ENCODE data around the gene PRKCD.
A peak's percentile ranks its signal among the peaks of the same experiment; 100 is the strongest.

Gene PRKCD

DNA sequence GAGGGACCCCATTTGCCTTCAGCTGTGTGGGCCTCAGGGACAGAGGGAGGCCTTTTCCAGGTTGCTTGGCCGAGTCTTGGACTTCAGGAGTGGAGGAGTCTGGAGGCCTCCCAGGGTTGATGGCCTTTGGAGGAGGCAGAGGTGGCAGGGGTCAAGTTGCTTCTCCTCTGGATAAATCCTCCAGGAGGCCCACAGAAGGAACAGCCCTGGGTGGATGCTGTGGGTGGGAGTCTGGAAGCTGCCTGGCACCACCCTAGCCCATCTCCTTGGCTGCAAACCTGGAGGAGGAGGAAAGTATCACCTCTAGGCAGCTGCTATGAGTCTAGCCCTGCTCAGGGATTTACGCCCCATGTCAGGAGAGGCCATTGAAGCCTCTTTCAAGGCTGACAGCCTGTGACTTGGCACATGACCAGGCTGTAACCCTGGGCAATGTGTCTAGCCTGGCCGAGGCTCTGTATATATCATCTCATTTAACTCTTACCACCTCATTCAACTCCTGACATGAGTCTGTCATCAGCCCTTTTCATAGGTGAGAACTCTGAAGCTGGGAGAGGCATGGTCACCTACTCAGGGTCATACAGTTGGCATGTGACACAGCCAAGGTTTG, 2.9 kb upstream of the PRKCD start:
- H3K27me3 ChIP-seq (ENCODE audit: control insufficient read depth in 1 of 2, insufficient read depth in 2 of 2, low read length in 2 of 2): peaks cover 11 to 15% of the 10 kb centered on the region in 2 donors
- no peaks in the 10 kb centered on the region for H3K36me3 ChIP-seq (ENCODE audit: control insufficient read depth in 2 of 2, insufficient read depth in 2 of 2, low read length in 2 of 2)
- peaks cover 28% of the 10 kb centered on the region for H3K4me1 ChIP-seq (ENCODE audit: control insufficient read depth, insufficient read depth, low read length)
- no peak overlapping the region for H3K4me3 ChIP-seq (ENCODE audit: low read length in 2 of 2)
- no peaks in the 10 kb centered on the region for H3K9me3 ChIP-seq (ENCODE audit: control insufficient read depth in 2 of 2, low read length in 2 of 2)
- H3K27ac ChIP-seq (ENCODE audit: low read length): no peak overlapping the region
- no peak overlapping the region for H3K9ac ChIP-seq (ENCODE audit: low read length in 2 of 2)

DNA sequence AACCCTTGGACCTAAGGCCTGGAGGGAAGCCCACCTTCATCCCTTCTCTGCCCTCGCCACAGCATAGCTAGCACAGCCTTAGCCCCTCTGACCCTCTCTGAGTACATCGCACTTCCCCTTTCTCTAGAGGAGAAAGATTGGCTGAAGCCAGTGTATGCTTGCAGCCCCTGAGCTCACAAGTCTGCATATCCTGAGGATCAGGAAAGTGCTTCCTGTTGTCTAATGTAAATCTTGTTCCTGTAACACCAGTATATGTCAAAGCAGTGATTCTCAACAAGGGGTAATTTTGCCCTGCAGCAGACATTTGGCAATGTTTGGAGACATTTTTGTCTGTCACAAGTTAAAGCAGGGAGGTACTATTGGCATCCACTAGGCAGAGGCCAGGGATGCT, 2.2 kb upstream of the PRKCD start:
- H3K9me3 ChIP-seq (ENCODE audit: control insufficient read depth in 2 of 2, low read length in 2 of 2): no peaks in the 10 kb centered on the region
- H3K9ac ChIP-seq (ENCODE audit: low read length in 2 of 2): no peak overlapping the region
- no peaks in the 10 kb centered on the region for H3K36me3 ChIP-seq (ENCODE audit: control insufficient read depth in 2 of 2, insufficient read depth in 2 of 2, low read length in 2 of 2)
- H3K4me1 ChIP-seq (ENCODE audit: control insufficient read depth, insufficient read depth, low read length): peaks cover 29% of the 10 kb centered on the region
- H3K27me3 ChIP-seq (ENCODE audit: control insufficient read depth in 1 of 2, insufficient read depth in 2 of 2, low read length in 2 of 2): peaks cover 11 to 15% of the 10 kb centered on the region in 2 donors
- no peak overlapping the region for H3K27ac ChIP-seq (ENCODE audit: low read length)
- H3K4me3 ChIP-seq (ENCODE audit: low read length in 2 of 2): no peak overlapping the region

DNA sequence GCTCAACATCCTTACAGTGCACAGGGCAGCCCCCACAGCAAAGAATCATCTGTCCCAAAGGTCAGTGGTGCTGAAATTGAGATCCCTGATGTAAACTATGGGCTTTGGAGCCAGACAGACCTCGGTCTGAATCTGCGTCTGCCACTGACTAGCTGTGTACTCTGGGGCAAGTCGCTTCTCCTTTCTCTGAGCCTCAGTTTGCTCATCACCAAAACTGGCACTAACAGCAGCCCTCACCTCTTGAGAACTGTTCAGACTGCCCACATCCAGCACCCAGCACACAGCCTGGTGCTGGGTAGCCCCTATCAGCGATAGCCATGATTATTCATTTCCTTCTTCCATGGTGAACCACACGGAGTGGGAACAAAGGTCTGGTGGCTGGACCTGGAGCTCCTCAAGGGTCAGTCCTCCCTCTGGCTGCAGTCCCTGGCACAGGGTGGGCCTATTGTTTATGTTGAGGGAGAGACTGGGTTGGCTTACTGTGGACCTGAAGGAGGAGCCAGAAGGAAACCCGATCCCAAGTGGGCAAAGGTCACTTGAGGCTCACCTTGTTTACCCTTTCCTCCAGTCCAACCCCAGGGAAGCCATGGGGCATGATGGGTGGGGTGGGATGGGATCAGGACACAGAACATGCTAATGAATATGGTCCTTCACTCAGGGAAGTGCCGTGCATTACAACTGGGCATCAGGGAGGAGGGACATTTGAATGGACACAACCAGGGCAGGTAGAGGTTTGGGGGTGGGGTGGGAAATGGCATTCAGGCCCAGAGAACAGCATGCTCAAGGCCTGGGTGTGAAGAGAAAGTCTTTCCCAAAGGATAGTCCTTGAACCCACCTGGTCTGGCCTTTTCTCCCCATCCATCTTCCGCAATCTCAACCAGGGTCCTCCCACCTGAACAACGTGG, 1.6 kb upstream of the PRKCD start:
- Histone ChIP-seq H3K4me1 (ENCODE audit: control insufficient read depth, insufficient read depth, low read length) (peaks cover 29% of the 10 kb centered on the region), H3K9ac (ENCODE audit: low read length in 2 of 2) (no peak overlapping the region), H3K27me3 (ENCODE audit: control insufficient read depth in 1 of 2, insufficient read depth in 2 of 2, low read length in 2 of 2) (peaks cover 11% of the 10 kb centered on the region in 2 donors), H3K4me3 (ENCODE audit: low read length in 2 of 2) (peak overlapping the region in 1 of 2 donors; percentile 84), H3K36me3 (ENCODE audit: control insufficient read depth in 2 of 2, insufficient read depth in 2 of 2, low read length in 2 of 2) (no peaks in the 10 kb centered on the region), H3K9me3 (ENCODE audit: control insufficient read depth in 2 of 2, low read length in 2 of 2) (no peaks in the 10 kb centered on the region), H3K27ac (ENCODE audit: low read length) (no peak overlapping the region)

DNA sequence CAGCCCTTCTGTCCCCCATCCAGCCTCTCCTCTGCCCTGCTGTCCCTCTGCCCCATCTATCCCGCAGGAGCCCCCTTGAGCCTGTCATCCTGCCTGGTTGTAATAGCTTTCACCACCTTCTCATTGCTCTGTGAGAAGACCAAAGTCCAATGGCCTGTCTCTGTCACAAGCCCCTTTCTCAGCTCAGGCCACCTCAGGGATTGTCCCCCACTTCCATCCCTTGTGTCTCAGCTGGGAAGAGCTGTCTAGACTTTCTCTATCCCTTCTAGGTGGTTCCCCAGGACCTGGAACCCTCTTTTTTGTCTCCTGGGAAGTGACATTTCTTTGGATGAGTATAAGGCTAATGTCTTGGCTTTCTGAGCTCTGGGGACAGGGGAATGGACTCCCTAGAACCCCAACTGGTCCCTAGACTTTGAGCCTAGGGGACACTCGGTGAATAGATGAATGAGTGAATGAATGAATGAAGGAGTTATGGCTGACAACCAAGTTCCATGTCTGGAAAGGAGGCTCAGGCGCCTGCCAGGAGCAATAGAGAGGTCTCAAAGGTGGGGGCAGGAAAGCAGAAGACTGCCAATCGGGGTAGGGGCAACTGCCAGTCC, 849 bp upstream of the PRKCD start:
- Histone ChIP-seq H3K4me1 (ENCODE audit: control insufficient read depth, insufficient read depth, low read length) (peaks cover 27% of the 10 kb centered on the region), H3K36me3 (ENCODE audit: control insufficient read depth in 2 of 2, insufficient read depth in 2 of 2, low read length in 2 of 2) (no peaks in the 10 kb centered on the region), H3K27me3 (ENCODE audit: control insufficient read depth in 1 of 2, insufficient read depth in 2 of 2, low read length in 2 of 2) (peaks cover 6 to 8% of the 10 kb centered on the region in 2 donors)

DNA sequence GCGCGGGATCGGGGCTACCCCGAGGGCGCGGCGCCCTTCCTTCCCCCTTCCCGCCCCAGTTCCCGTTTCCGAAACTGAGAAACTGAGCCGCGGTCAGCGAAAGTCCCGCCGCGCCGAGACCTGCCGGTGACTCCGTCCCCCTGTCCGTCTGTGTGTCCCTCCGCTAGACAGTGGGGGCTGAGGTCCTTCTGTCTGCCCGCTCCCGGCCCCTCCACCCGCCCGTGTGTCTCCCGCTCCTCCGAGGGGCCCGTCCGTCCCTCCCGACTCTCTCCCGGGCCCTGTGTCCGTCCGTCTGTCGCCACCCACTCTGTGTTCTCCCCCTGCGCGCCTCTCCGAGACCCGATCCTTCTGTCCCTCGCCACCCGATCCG, 426 bp downstream of the PRKCD start:
- Histone ChIP-seq H3K36me3 (ENCODE audit: control insufficient read depth in 2 of 2, insufficient read depth in 2 of 2, low read length in 2 of 2) (no peaks in the 10 kb centered on the region), H3K27me3 (ENCODE audit: control insufficient read depth in 1 of 2, insufficient read depth in 2 of 2, low read length in 2 of 2) (peaks cover 0 to 3% of the 10 kb centered on the region in 2 donors), H3K9me3 (ENCODE audit: control insufficient read depth in 2 of 2, low read length in 2 of 2) (no peaks in the 10 kb centered on the region), H3K9ac (ENCODE audit: low read length in 2 of 2) (peak overlapping the region; percentile 55 to 75), H3K27ac (ENCODE audit: low read length) (no peak overlapping the region), H3K4me1 (ENCODE audit: control insufficient read depth, insufficient read depth, low read length) (peaks cover 27% of the 10 kb centered on the region), H3K4me3 (ENCODE audit: low read length in 2 of 2) (peak overlapping the region; percentile 56 to 84)

More for the DNA sequence above, 849 bp upstream of the PRKCD start:
- no peaks in the 10 kb centered on the region for H3K9me3 ChIP-seq (ENCODE audit: control insufficient read depth in 2 of 2, low read length in 2 of 2)
- H3K27ac ChIP-seq (ENCODE audit: low read length): no peak overlapping the region
- peak overlapping the region in 1 of 2 donors; percentile 60 for H3K9ac ChIP-seq (ENCODE audit: low read length in 2 of 2)
- peak overlapping the region; percentile 56 to 84 for H3K4me3 ChIP-seq (ENCODE audit: low read length in 2 of 2)

DNA sequence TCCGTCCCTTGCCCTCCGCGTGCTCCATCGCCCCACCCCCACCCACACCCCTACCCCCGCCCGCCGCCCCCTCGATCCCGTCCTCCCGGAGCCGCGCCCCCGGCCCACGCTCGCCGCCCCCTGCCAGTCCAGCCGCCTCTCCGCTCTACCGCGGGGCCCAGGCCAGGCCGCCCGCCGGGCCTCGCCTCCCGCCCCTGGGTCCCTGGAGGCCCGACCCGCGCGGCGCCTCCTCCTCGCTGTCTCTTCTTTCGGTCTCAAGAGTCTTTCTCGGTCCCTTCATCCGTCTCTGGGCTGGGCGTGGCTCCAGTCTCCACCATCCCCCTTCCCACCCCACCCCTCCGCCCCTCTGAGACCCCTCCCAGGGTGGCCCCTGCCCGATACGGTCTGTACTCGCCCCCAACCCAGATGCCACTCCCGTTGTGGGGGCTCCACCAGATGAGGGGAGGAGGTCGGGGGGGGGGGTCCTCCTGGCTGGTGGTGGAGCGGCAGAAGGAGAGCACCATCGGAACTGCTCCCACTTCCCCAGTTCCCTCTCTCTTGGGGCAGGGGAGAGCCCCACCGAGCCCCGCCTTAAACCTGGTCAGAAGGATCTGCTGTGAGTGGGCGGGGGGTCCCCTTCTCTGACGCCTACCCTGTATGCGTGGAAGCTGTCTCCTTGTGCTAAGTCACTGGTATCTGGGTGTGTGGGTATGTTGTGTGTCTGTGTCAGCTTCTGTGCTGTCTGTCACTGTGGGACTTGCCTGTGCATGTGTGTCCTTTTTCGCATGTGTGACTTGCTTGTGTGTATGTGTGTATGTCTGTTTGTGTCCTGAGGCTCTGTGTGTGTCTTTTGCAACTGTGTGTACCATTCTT, 1.0 kb downstream of the PRKCD start:
- peak overlapping the region in 1 of 2 donors; percentile 75 for H3K9ac ChIP-seq (ENCODE audit: low read length in 2 of 2)
- peaks cover 33% of the 10 kb centered on the region for H3K4me1 ChIP-seq (ENCODE audit: control insufficient read depth, insufficient read depth, low read length)
- H3K4me3 ChIP-seq (ENCODE audit: low read length in 2 of 2): peak overlapping the region in 1 of 2 donors; percentile 84
- peak overlapping the region; percentile 31 for H3K27ac ChIP-seq (ENCODE audit: low read length)
- no peaks in the 10 kb centered on the region for H3K27me3 ChIP-seq (ENCODE audit: control insufficient read depth in 1 of 2, insufficient read depth in 2 of 2, low read length in 2 of 2)
- no peaks in the 10 kb centered on the region for H3K9me3 ChIP-seq (ENCODE audit: control insufficient read depth in 2 of 2, low read length in 2 of 2)
- no peaks in the 10 kb centered on the region for H3K36me3 ChIP-seq (ENCODE audit: control insufficient read depth in 2 of 2, insufficient read depth in 2 of 2, low read length in 2 of 2)

DNA sequence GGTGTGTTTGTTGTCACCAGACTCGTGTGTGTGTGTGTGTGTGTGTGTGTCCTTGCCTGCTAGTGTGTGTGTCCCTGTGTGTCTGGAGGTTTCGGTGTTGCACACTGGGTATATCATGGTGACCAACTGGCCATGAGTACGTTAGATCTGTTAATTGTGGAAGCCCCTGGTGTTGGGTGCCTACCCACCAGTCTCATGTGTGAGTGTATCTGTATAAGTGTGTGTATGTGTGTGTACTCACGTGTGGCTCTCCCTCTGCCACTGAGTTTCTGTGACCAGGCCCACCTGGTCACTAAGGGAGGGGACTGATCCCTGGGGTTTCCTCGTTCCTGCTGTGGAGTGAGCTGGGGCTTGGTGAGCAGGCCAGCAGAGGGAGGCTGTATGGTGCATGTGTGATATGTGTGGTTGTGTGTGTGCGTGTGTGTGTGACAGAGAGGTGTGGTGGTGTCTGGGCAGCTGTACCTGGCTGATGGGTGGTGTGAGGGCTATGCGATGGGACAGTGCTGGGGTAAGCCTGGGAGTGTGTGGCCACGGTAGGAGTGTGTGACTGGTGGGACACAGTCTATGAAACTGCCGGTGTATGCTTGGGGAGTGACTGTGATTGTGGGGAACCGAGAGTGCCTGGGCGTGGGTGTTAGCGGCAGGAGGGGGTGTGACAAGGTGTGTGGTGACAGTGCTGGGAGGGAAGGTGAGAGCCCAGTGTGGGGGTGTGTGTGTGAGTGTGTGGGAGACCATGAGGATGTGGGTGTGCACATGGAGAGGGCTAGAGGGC, 1.8 kb downstream of the PRKCD start:
- Histone ChIP-seq H3K9me3 (ENCODE audit: control insufficient read depth in 2 of 2, low read length in 2 of 2) (no peaks in the 10 kb centered on the region), H3K4me3 (ENCODE audit: low read length in 2 of 2) (peak overlapping the region in 1 of 2 donors; percentile 84), H3K9ac (ENCODE audit: low read length in 2 of 2) (no peak overlapping the region), H3K27ac (ENCODE audit: low read length) (peak overlapping the region; percentile 31), H3K27me3 (ENCODE audit: control insufficient read depth in 1 of 2, insufficient read depth in 2 of 2, low read length in 2 of 2) (no peaks in the 10 kb centered on the region), H3K4me1 (ENCODE audit: control insufficient read depth, insufficient read depth, low read length) (peaks cover 35% of the 10 kb centered on the region), H3K36me3 (ENCODE audit: control insufficient read depth in 2 of 2, insufficient read depth in 2 of 2, low read length in 2 of 2) (no peaks in the 10 kb centered on the region)

DNA sequence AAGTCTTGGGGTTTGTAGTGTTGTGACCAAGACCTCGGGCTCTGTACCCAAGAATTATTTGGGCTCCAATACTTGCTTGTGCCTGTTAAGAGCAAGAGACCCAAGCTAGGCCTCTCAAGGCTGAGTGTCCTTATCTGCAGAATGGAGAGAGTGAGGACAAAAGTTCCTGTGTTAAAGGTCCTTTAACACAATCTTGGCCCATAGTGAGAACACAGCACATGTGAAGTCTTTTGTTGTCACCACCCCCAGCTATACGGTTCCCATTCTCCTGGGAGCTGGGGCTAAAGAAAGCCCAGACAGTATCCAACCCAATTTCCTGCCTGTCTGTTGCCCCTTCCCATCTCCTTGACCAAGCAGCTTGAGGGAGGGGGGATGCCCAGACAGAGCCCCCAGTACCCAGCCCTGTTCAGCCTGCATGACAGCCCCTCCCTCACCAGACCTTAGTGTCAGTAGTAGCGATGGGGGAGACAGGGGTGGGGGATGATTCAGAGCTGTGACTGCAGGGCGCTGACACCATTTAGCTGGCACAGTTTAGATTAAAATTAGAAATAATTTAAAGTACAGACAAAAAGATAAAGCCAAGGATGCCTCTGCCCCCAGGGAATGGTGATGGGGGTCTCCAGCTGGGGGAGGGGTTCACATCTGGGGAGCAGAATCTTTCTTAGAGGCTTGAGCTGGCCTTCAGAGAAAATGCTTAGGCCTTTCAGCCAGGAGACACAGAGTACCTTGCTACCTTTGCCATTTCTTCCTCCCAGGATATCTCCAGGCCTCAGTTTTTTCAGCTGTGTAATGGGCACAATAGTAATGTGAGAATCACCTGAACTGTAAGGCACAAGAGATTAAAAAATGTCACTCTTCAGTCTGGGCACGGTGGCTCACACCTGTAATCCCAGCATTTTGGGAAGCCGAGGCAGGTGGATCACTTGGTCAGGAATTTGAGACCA, 2.7 kb downstream of the PRKCD start:
- H3K36me3 ChIP-seq (ENCODE audit: control insufficient read depth in 2 of 2, insufficient read depth in 2 of 2, low read length in 2 of 2): no peaks in the 10 kb centered on the region
- no peak overlapping the region for H3K9ac ChIP-seq (ENCODE audit: low read length in 2 of 2)
- H3K4me3 ChIP-seq (ENCODE audit: low read length in 2 of 2): no peak overlapping the region
- H3K4me1 ChIP-seq (ENCODE audit: control insufficient read depth, insufficient read depth, low read length): peaks cover 35% of the 10 kb centered on the region
- peak overlapping the region; percentile 31 for H3K27ac ChIP-seq (ENCODE audit: low read length)
- H3K27me3 ChIP-seq (ENCODE audit: control insufficient read depth in 1 of 2, insufficient read depth in 2 of 2, low read length in 2 of 2): no peaks in the 10 kb centered on the region
- H3K9me3 ChIP-seq (ENCODE audit: control insufficient read depth in 2 of 2, low read length in 2 of 2): no peaks in the 10 kb centered on the region

DNA sequence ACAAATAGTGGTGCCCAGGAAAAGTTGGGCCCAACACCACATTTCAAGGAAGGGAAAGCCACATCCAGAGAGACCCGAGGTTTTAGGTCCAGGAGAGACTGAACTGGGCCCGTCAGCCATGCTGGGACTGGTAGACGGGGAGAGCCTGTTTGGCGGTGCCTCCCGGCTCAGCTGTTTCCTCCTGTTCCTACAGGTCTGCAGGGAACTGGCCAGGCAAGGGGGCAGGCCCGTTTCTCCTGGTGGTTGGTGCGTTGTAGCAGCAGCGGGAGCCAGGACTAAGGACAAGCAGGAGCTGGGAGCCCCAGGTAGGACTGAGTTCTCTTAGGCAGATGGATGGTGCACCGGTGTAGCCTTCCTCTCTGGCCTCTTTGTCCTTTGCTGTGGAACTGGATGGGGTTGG, 3.9 kb downstream of the PRKCD start:
- Histone ChIP-seq H3K4me3 (ENCODE audit: low read length in 2 of 2) (no peak overlapping the region), H3K36me3 (ENCODE audit: control insufficient read depth in 2 of 2, insufficient read depth in 2 of 2, low read length in 2 of 2) (no peaks in the 10 kb centered on the region), H3K9me3 (ENCODE audit: control insufficient read depth in 2 of 2, low read length in 2 of 2) (no peaks in the 10 kb centered on the region), H3K27me3 (ENCODE audit: control insufficient read depth in 1 of 2, insufficient read depth in 2 of 2, low read length in 2 of 2) (no peaks in the 10 kb centered on the region), H3K9ac (ENCODE audit: low read length in 2 of 2) (no peak overlapping the region), H3K4me1 (ENCODE audit: control insufficient read depth, insufficient read depth, low read length) (peaks cover 33% of the 10 kb centered on the region), H3K27ac (ENCODE audit: low read length) (no peak overlapping the region)

All from stomach smooth muscle (tissue), 2 donors.